Mucosa of rectum (tissue), 2 donors: ENCODE measurements around the gene MACROD2.
A peak's percentile ranks its signal among the peaks of the same experiment; 100 is the strongest.

Experiments used
- H3K27ac ChIP-seq, 2 donors: one replicate each; pipeline ENCODE4 v1.7.0; 2013; ENCODE audit warnings: inconsistent platforms in 2 of 2, low read depth in 2 of 2, low read length in 2 of 2
- H3K27me3 ChIP-seq, 2 donors: one replicate each; pipeline ENCODE4 v1.7.0; 2013; ENCODE audit warnings: low read length in 2 of 2; ENCODE audit not compliant: control insufficient read depth in 2 of 2, insufficient read depth in 2 of 2
- H3K36me3 ChIP-seq, 2 donors: one replicate each; pipeline ENCODE4 v1.7.0; 2013; ENCODE audit warnings: low read length in 2 of 2; ENCODE audit not compliant: control insufficient read depth in 2 of 2, insufficient read depth in 2 of 2
- H3K4me1 ChIP-seq, 2 donors: one replicate each; pipeline ENCODE4 v1.7.0; 2013; ENCODE audit warnings: low read length in 2 of 2, mild to moderate bottlenecking in 1 of 2; ENCODE audit not compliant: control insufficient read depth in 2 of 2, insufficient read depth in 2 of 2
- H3K4me3 ChIP-seq, 2 donors: one replicate each; pipeline ENCODE4 v1.7.0; 2013; ENCODE audit warnings: low read length in 2 of 2
- H3K9ac ChIP-seq, 2 donors: one replicate each; pipeline ENCODE4 v1.7.0; 2013; ENCODE audit warnings: low read length in 2 of 2, low read depth in 1 of 2, mild to moderate bottlenecking in 1 of 2
- H3K9me3 ChIP-seq, 2 donors: one replicate each; pipeline ENCODE4 v1.7.0; 2013; ENCODE audit warnings: low read length in 2 of 2; ENCODE audit not compliant: control insufficient read depth in 2 of 2
- donor health status: healthy.
- donor health status: Normal muscosa, but diverticular disease.

Gene MACROD2

GRCh38 chr20:14906908-14907434, 911.7 kb downstream of the MACROD2 start:
- no peaks in the 10 kb centered on the region for H3K27me3 ChIP-seq
- H3K4me3 ChIP-seq, result no peak overlapping the region
- no peaks in the 10 kb centered on the region for H3K9me3 ChIP-seq
- no peak overlapping the region for H3K9ac ChIP-seq
- H3K36me3 ChIP-seq, result no peaks in the 10 kb centered on the region
- no peaks in the 10 kb centered on the region for H3K4me1 ChIP-seq
- H3K27ac ChIP-seq, result no peak overlapping the region

DNA sequence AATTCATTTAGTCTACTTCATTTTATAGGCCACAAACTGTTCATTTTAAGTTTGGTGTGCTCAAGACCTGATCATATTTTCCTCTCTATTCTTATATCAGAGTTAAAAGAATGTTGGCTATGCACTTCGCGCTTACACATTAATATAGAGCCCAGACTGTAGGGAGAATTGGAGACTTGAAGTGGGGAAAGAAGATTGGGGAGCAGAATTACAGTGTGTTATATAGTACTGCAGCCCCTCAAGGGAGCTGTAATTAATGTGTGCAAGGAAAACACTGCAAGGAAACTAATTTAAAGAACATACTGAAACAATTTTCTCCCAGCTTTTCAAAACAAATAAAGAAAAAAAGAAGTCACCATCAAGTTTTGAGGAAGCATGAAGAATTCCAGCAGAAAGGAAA, 914.8 kb downstream of the MACROD2 start:
- Histone ChIP-seq H3K36me3 (no peaks in the 10 kb centered on the region), H3K4me3 (no peak overlapping the region), H3K4me1 (no peaks in the 10 kb centered on the region), H3K27ac (no peak overlapping the region), H3K27me3 (no peaks in the 10 kb centered on the region), H3K9ac (no peak overlapping the region), H3K9me3 (no peaks in the 10 kb centered on the region)

GRCh38 chr20:14913896-14914620, 918.7 kb downstream of the MACROD2 start:
- Histone ChIP-seq H3K27me3 (no peaks in the 10 kb centered on the region), H3K36me3 (no peaks in the 10 kb centered on the region), H3K9me3 (no peaks in the 10 kb centered on the region), H3K27ac (no peak overlapping the region), H3K4me3 (no peak overlapping the region), H3K4me1 (no peaks in the 10 kb centered on the region), H3K9ac (no peak overlapping the region)

DNA sequence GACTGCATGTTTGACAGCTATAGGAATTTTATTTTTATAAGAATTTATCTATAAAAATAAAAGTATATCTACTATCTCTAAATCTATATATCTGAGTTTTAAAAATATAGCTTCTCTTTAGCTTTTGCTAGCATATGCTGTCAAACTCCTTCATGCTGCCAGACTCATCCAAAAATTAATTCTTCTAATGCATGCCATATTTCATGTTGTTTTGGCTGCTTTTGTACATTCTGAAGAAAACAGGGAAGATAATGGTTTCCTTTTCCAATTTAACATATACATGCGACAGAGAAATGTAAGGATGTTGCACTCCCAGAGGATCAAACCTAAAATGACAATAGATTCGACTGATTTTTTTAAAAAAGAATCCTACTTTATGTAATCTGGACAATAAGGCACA, 919.3 kb downstream of the MACROD2 start:
- no peaks in the 10 kb centered on the region for H3K9me3 ChIP-seq
- no peaks in the 10 kb centered on the region for H3K4me1 ChIP-seq
- no peak overlapping the region for H3K27ac ChIP-seq
- no peaks in the 10 kb centered on the region for H3K36me3 ChIP-seq
- no peak overlapping the region for H3K9ac ChIP-seq
- no peak overlapping the region for H3K4me3 ChIP-seq
- H3K27me3 ChIP-seq, result no peaks in the 10 kb centered on the region

GRCh38 chr20:14915356-14915755, 920.0 kb downstream of the MACROD2 start:
- no peaks in the 10 kb centered on the region for H3K9me3 ChIP-seq
- no peak overlapping the region for H3K27ac ChIP-seq
- no peak overlapping the region for H3K9ac ChIP-seq
- H3K36me3 ChIP-seq, result no peaks in the 10 kb centered on the region
- no peaks in the 10 kb centered on the region for H3K4me1 ChIP-seq
- no peaks in the 10 kb centered on the region for H3K27me3 ChIP-seq
- H3K4me3 ChIP-seq, result no peak overlapping the region

- no peaks in the 10 kb centered on the region for H3K27me3 ChIP-seq
- no peaks in the 10 kb centered on the region for H3K9me3 ChIP-seq
- H3K4me3 ChIP-seq, result no peak overlapping the region
- H3K4me1 ChIP-seq, result no peaks in the 10 kb centered on the region
- no peak overlapping the region for H3K9ac ChIP-seq
- H3K27ac ChIP-seq, result no peak overlapping the region
- H3K36me3 ChIP-seq, result no peaks in the 10 kb centered on the region
These were observed 921.1 kb downstream of the MACROD2 start for GRCh38 chr20:14916360-14916920.

GRCh38 chr20:14918281-14918680, 923.0 kb downstream of the MACROD2 start:
- Histone ChIP-seq H3K9ac (no peak overlapping the region), H3K4me1 (no peaks in the 10 kb centered on the region), H3K9me3 (no peaks in the 10 kb centered on the region), H3K36me3 (no peaks in the 10 kb centered on the region), H3K4me3 (no peak overlapping the region), H3K27ac (no peak overlapping the region), H3K27me3 (no peaks in the 10 kb centered on the region)

DNA sequence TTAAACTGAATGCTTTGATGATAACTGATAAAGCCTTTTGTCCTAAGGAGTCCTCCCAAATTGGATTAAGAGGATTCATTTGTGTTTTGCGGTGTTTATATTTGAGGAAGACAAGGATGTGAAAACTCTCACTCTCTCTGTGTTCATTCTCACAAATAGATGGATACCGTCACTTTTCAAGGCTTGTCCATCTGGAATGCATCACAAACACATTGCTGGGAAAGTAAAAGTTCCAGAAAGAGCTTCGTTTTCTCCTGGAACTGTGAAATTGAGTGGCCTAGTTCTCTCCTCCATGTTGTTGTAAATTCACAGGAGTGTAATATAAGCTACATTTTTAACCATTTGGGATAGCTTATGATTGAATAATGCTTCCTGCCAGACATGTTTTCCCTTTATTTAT, 923.7 kb downstream of the MACROD2 start:
- Histone ChIP-seq H3K4me1 (no peaks in the 10 kb centered on the region), H3K27ac (no peak overlapping the region), H3K27me3 (no peaks in the 10 kb centered on the region), H3K36me3 (no peaks in the 10 kb centered on the region), H3K9me3 (no peaks in the 10 kb centered on the region), H3K9ac (no peak overlapping the region), H3K4me3 (no peak overlapping the region)

DNA sequence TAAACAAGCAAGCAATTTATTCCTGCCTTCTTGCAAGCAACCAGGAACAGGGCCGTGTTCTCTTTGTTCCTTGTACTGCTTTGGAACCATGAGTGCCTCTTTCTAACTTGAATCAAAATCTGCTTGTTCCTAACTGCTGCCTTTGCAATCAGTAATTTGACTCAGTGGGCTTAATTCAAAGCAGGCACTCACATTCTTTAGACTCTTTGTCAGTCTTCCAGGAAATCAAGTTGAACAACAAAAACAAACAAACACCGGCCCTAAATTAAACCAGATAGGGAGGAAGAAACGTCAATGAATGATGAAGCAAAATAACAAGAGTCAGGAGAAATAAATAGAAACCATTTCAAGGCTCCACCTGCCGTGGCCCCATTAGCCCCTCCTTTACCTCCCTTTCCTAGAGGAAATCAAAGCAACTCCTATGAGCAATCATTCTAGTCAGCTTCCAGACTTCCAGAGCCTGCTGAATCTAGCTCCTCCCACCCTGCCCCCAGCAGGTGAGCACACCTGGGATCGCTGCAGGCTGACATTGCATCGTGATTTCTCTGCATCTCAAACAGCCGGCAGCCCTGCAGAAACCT, 924.3 kb downstream of the MACROD2 start:
- peak overlapping the region in 1 of 2 donors; percentile 1 for H3K4me3 ChIP-seq
- H3K27ac ChIP-seq, result no peak overlapping the region

DNA sequence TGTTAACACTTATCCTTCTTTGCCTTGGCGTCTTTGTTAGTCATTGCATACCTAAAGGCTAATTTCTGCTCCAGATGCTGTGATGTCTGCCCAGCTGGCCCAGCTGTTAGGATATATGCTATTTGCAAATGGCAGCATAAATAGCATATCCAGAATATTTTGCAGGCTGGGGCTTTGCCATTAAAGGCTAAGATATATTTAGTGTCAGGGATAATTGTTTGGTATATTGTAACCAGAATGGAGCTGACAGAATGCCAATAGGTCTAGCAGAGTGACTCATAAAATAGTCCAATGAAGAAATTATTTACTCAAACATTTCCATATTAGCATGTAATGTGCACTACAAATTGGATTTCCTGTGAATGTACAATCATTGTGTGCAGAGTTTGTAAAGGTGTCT, 926.2 kb downstream of the MACROD2 start:
- Histone ChIP-seq H3K4me3 (no peak overlapping the region), H3K36me3 (no peaks in the 10 kb centered on the region), H3K4me1 (no peaks in the 10 kb centered on the region), H3K27me3 (no peaks in the 10 kb centered on the region), H3K9me3 (no peaks in the 10 kb centered on the region), H3K9ac (no peak overlapping the region), H3K27ac (no peak overlapping the region)

More for the DNA sequence above, 924.3 kb downstream of the MACROD2 start:
- Histone ChIP-seq H3K9me3 (no peaks in the 10 kb centered on the region), H3K27me3 (no peaks in the 10 kb centered on the region), H3K9ac (no peak overlapping the region), H3K36me3 (no peaks in the 10 kb centered on the region), H3K4me1 (no peaks in the 10 kb centered on the region)
